PC-9 (cell line): ENCODE results near the gene SFI1. TPM values are rescaled to one million over a fixed set of nuclear protein-coding genes. Genes with fewer than 3 reads are reported as not detected.

Experiments
- BruUV-seq: library from RNA; stranded (reverse); fragments of 400-500 nt; replicated peaks from 2 replicates; lab custom pipeline; 2021; lab: Mats Ljungman, UMichigan
- CTCF ChIA-PET: fragments of 300-600 bp; sonication (Branson Sonifier 250); formaldehyde crosslinking; loops from one replicate; lab custom pipeline; 2022; ENCODE audit warnings: antibody characterized with exemption; lab: Charles Lee
- POLR2A ChIA-PET: fragments of 300-600 bp; sonication (Branson Sonifier 250); formaldehyde crosslinking; loops from one replicate; lab custom pipeline; 2022; ENCODE audit warnings: antibody characterized with exemption; ENCODE audit not compliant: unreplicated experiment; lab: Charles Lee
- DNase-seq, 2 experiments: peaks; one replicate each; pipeline versions ENCODE4 v3.0.0 to v3.0.0-alpha.2; 2015 to 2022; ENCODE audit warnings: mixed read lengths in 1 of 2
- H2AFZ ChIP-seq: fragments of 200-600 bp; sonication (generic); 2 replicates; pipeline ENCODE4 v1.8.1; 2017; ENCODE audit warnings: antibody characterized with exemption
- H3F3A ChIP-seq: fragments of 200-600 bp; sonication (generic); 2 replicates; pipeline ENCODE4 v1.8.1; 2017; ENCODE audit warnings: antibody characterized with exemption, mild to moderate bottlenecking, low read depth; ENCODE audit not compliant: insufficient read depth
- H3K27ac ChIP-seq: fragments of 200-600 bp; sonication (generic); 2 replicates; pipeline ENCODE4 v1.6.1; 2016; ENCODE audit warnings: mixed run types
- H3K27me3 ChIP-seq: fragments of 200-600 bp; sonication (generic); 2 replicates; pipeline ENCODE4 v1.6.1; 2016; ENCODE audit warnings: low read depth, mixed run types; ENCODE audit not compliant: insufficient read depth
- H3K36me3 ChIP-seq: fragments of 200-600 bp; sonication (generic); 2 replicates; pipeline ENCODE4 v1.6.1; 2016; ENCODE audit warnings: low read depth, mixed run types
- H3K4me1 ChIP-seq: fragments of 200-600 bp; sonication (generic); replicated peaks from 2 replicates; pipeline ENCODE4 v1.6.1; 2016; ENCODE audit warnings: mixed run types; ENCODE audit not compliant: insufficient read depth
- H3K4me2 ChIP-seq: fragments of 200-600 bp; sonication (generic); 2 replicates; pipeline ENCODE4 v1.6.1; 2017; ENCODE audit warnings: mixed run types
- H3K4me3 ChIP-seq: fragments of 200-600 bp; sonication (generic); 2 replicates; pipeline ENCODE4 v1.6.1; 2016; ENCODE audit warnings: mixed run types
- H3K79me2 ChIP-seq: fragments of 200-600 bp; sonication (generic); 2 replicates; pipeline ENCODE4 v1.6.1; 2017; ENCODE audit warnings: low read depth, mixed run types
- H3K9me2 ChIP-seq: fragments of 200-600 bp; sonication (generic); 2 replicates; pipeline ENCODE4 v1.8.1; 2017; ENCODE audit warnings: mild to moderate bottlenecking; ENCODE audit not compliant: insufficient read depth
- H3K9me3 ChIP-seq: fragments of 200-600 bp; sonication (generic); 2 replicates; pipeline ENCODE4 v1.8.1; 2016; ENCODE audit warnings: low read depth; ENCODE audit not compliant: insufficient read depth
- H4K20me1 ChIP-seq: fragments of 200-600 bp; sonication (generic); 2 replicates; pipeline ENCODE4 v1.8.1; 2017; ENCODE audit not compliant: insufficient read depth
- CTCF ChIP-seq: fragments of 200-600 bp; sonication (generic); conservative IDR thresholded peaks from 2 replicates; pipeline ENCODE4 v1.6.1; 2017; ENCODE audit warnings: mixed run types, antibody characterized with exemption, mild to moderate bottlenecking, moderate library complexity
- EZH2 ChIP-seq: fragments of 200-600 bp; sonication (generic); IDR thresholded peaks from 2 replicates; pipeline ENCODE4 v1.8.0; 2017; ENCODE audit warnings: antibody characterized with exemption, low read depth
- intact Hi-C: fragments of 100-400 bp; cut with micrococcal nuclease; formaldehyde crosslinking; loops from one replicate; pipeline ENCODE4 v1.10.0; 2022; ENCODE audit not compliant: unreplicated experiment
- microRNA-seq: library from miRNA; unstranded; fragments of <30 nt; microRNA quantifications from one replicate; pipeline ENCODE4 v1.2.0, GENCODE V29; 2021; ENCODE audit warnings: borderline number of aligned reads, borderline replicate concordance
- total RNA-seq: library from RNA; stranded (reverse); gene quantifications from 2 replicates; pipeline ENCODE4 v1.2.3, GENCODE V29; 2021

Gene SFI1
- total RNA-seq, 1 experiment from 2014 or later = 57.9 TPM

GRCh38 chr22:31661851-31662667, 165.7 kb downstream of the SFI1 start, which contains the start of gene PISD:
Gene PISD, minus strand, starts transcription at chr22:31662215. Its CDS starts 7 bp downstream, at chr22:31662208.
- ChIA-PET CTCF (interaction anchor here (0.6 to 1.6 kb wide), 3 partner anchors 12 to 308 kb away, joined by 4 to 11 read pairs (median 6); no protein-coding TSS in a partner anchor), POLR2A (interaction anchor here (0.5 to 1.4 kb wide), 17 partner anchors 9 to 1466 kb away, joined by 3 to 16 read pairs (median 5); partner anchors contain the start of gene RNF185)
- no TSS peak for BruUV-seq
- Histone ChIP-seq H3K4me1 (peaks cover 28% of the 10 kb centered on the region), H3F3A (peaks cover 29% of the 10 kb centered on the region), H2AFZ (peak within 1 kb of the TSS; percentile 78), H4K20me1 (peaks cover 11% of the 10 kb centered on the region; the same call in 1 of the 2 replicates), H3K79me2 (peaks cover 47% of the 10 kb centered on the region), H3K9me2 (no peaks in the 10 kb centered on the region), H3K4me3 (peak within 1 kb of the TSS; percentile 79), H3K9me3 (no peaks in the 10 kb centered on the region), H3K4me2 (peak within 1 kb of the TSS; percentile 94), H3K27ac (peak within 1 kb of the TSS; percentile 98), H3K27me3 (no peaks in the 10 kb centered on the region), H3K36me3 (no peaks in the 10 kb centered on the region)
- no peak for TF ChIP-seq CTCF
- intact Hi-C loops = loop anchor here (1.0 to 10.0 kb wide), 4 partner anchors 16 to 423 kb away; no protein-coding TSS in a partner anchor
- DNase-seq = peak; percentile 98 to 99

GRCh38 chr22:31662668-31663037, 166.3 kb downstream of the SFI1 start:
- POLR2A ChIA-PET = interaction anchor here (0.6 to 1.4 kb wide), 11 partner anchors 14 to 921 kb away, joined by 3 to 16 read pairs (median 5); no protein-coding TSS in a partner anchor
- peaks cover 28% of the 10 kb centered on the region for H3K4me1 ChIP-seq
- TSS peak; percentile 72 for BruUV-seq
- TF ChIP-seq CTCF (no peak), EZH2 (no peak)
- peaks cover 41% of the 10 kb centered on the region for H3K79me2 ChIP-seq
- no peaks in the 10 kb centered on the region for H3K9me2 ChIP-seq
- no peak for DNase-seq
- peaks cover 29% of the 10 kb centered on the region for H3F3A ChIP-seq
- H3K9me3 ChIP-seq = no peaks in the 10 kb centered on the region
- H3K27me3 ChIP-seq = no peaks in the 10 kb centered on the region
- peak overlapping the region; percentile 98 for H3K27ac ChIP-seq
- H3K4me2 ChIP-seq = peak overlapping the region; percentile 94
- CTCF ChIA-PET = interaction anchor here (0.6 to 0.9 kb wide), 2 partner anchors 176 to 307 kb away, joined by 4 to 11 read pairs; no protein-coding TSS in a partner anchor
- peak overlapping the region; percentile 79 for H3K4me3 ChIP-seq
- H4K20me1 ChIP-seq = peaks cover 10% of the 10 kb centered on the region; the same call in 1 of the 2 replicates
- H3K36me3 ChIP-seq = no peaks in the 10 kb centered on the region
- intact Hi-C loops = loop anchor here (1.0 to 10.0 kb wide), 4 partner anchors 16 to 422 kb away; no protein-coding TSS in a partner anchor
- peak overlapping the region; percentile 78 for H2AFZ ChIP-seq

Small RNA genes lying within 50 kb of the gene (microRNA-seq; reads per million reads assigned to microRNA genes)
- gene MIR7109 = 2.0 reads per million

Other genes starting within 250 kb of the SFI1 start
- 15.7 and 17.4 TPM in 2 replicates for gene PIK3IP1, start 204.0 kb upstream of the SFI1 start, total RNA-seq
- gene PATZ1, start 150.2 kb upstream of the SFI1 start, total RNA-seq = 27.9 and 28.2 TPM in 2 replicates
- 60.1 and 73.8 TPM in 2 replicates for gene DRG1, start 96.9 kb upstream of the SFI1 start, total RNA-seq
- 15.3 and 21.8 TPM in 2 replicates for gene EIF4ENIF1, start 6.7 kb upstream of the SFI1 start, total RNA-seq
- gene PISD, start 165.7 kb downstream of the SFI1 start, total RNA-seq = 46.4 and 46.8 TPM in 2 replicates